Measurements from ENCODE around the gene KIF20B.
"Not testable (repeated sequence)": the region's sequence is repeated elsewhere in the genome, so short reads cannot be mapped to it uniquely, and the experiment has no call there.

Gene KIF20B

GRCh38 chr10:89783406-89783805 is 82.0 kb downstream of the KIF20B start:
- DNase-seq (ENCODE audit: low read depth, low spot score): no peak

GRCh38 chr10:89785095-89785494 is 83.7 kb downstream of the KIF20B start:
- DNase-seq (ENCODE audit: low read depth, low spot score): no peak

- DNase-seq (ENCODE audit: low read depth, low spot score): no peak
Measured at GRCh38 chr10:89789188-89789877, 87.9 kb downstream of the KIF20B start.

GRCh38 chr10:89792187-89792586 is 90.8 kb downstream of the KIF20B start:
- no peak for DNase-seq (ENCODE audit: low read depth, low spot score)

GRCh38 chr10:89793649-89794254 is 92.4 kb downstream of the KIF20B start:
- peak; percentile 25 for DNase-seq (ENCODE audit: low read depth, low spot score)

- no peak for DNase-seq (ENCODE audit: low read depth, low spot score)
Measured at GRCh38 chr10:89795840-89796239, 94.5 kb downstream of the KIF20B start.

GRCh38 chr10:89798092-89798491 is 96.7 kb downstream of the KIF20B start:
- DNase-seq (ENCODE audit: low read depth, low spot score): no peak

- no peak for DNase-seq (ENCODE audit: low read depth, low spot score)
Measured at GRCh38 chr10:89799573-89799972, 98.2 kb downstream of the KIF20B start.

GRCh38 chr10:89805599-89806013 is 104.2 kb downstream of the KIF20B start:
- no peak for DNase-seq (ENCODE audit: low read depth, low spot score)

GRCh38 chr10:89808842-89809241 is 107.5 kb downstream of the KIF20B start:
- no peak for DNase-seq (ENCODE audit: low read depth, low spot score)

- no peak for DNase-seq (ENCODE audit: low read depth, low spot score)
Measured at GRCh38 chr10:89809766-89810165, 108.4 kb downstream of the KIF20B start.

- no peak for DNase-seq (ENCODE audit: low read depth, low spot score)
Measured at GRCh38 chr10:89810908-89811525, 109.6 kb downstream of the KIF20B start.

- DNase-seq (ENCODE audit: low read depth, low spot score): no peak
Measured at GRCh38 chr10:89813546-89813945, 112.2 kb downstream of the KIF20B start.

- DNase-seq (ENCODE audit: low read depth, low spot score): no peak
Measured at GRCh38 chr10:89814278-89814677, 112.9 kb downstream of the KIF20B start.

- DNase-seq (ENCODE audit: low read depth, low spot score): no peak
Measured at GRCh38 chr10:89815049-89815853, 113.9 kb downstream of the KIF20B start.

GRCh38 chr10:89819008-89819407 is 117.6 kb downstream of the KIF20B start:
- not testable (repeated sequence) for DNase-seq (ENCODE audit: low read depth, low spot score)
